ENCODE measurements around the gene TMTC2. TPM values are rescaled to one million over a fixed set of nuclear protein-coding genes. Genes with fewer than 3 reads are reported as not detected.

TMTC2 gene
- polyA plus RNA-seq, 1 donor from 2014 or later = 20.6 TPM

GRCh38 chr12:82793751-82794281, 107.1 kb downstream of the TMTC2 start:
- no peak overlapping the region for H3K4me2 ChIP-seq (ENCODE audit: low read length)
- no peaks in the 10 kb centered on the region for H3K27me3 ChIP-seq (ENCODE audit: insufficient read depth, low read depth, low read length)
- no peaks in the 10 kb centered on the region for H3K79me2 ChIP-seq (replicated peaks; ENCODE audit: insufficient read depth, low read length)
- no peak for TF ChIP-seq TAF1 (IDR thresholded peaks at IDR 0.05; ENCODE audit: low read depth)
- no peak for TF ChIP-seq POLR2AphosphoS5 (IDR thresholded peaks at IDR 0.05)
- no peak for TF ChIP-seq EP300 (conservative IDR thresholded peaks at IDR 0.05; ENCODE audit: poor library complexity, severe bottlenecking)
- TF ChIP-seq MXI1 (conservative IDR thresholded peaks at IDR 0.05; ENCODE audit: poor library complexity, severe bottlenecking) = no peak
- TF ChIP-seq EZH2 (IDR thresholded peaks at IDR 0.05; ENCODE audit: borderline replicate concordance, insufficient read depth, low read length, poor library complexity, severe bottlenecking) = no peak
- TF ChIP-seq SMC3 (conservative IDR thresholded peaks at IDR 0.05; ENCODE audit: poor library complexity) = no peak
- no peak for TF ChIP-seq CTCF (IDR thresholded peaks at IDR 0.05; ENCODE audit: poor library complexity, severe bottlenecking)
- TF ChIP-seq RAD21 (conservative IDR thresholded peaks at IDR 0.05) = no peak
- H3K27ac ChIP-seq (ENCODE audit: low read length) = no peak overlapping the region
- no peaks in the 10 kb centered on the region for H3K9me3 ChIP-seq (ENCODE audit: low read length)
- no peaks in the 10 kb centered on the region for H3F3A ChIP-seq (ENCODE audit: insufficient read depth, low read length, poor library complexity, severe bottlenecking)
- no peaks in the 10 kb centered on the region for H3K9me2 ChIP-seq (ENCODE audit: insufficient read depth, low read length)
- H3K9ac ChIP-seq (ENCODE audit: low read length) = no peak overlapping the region
- no peak overlapping the region for H3K4me3 ChIP-seq (ENCODE audit: low read length)
- no peaks in the 10 kb centered on the region for H3K36me3 ChIP-seq (ENCODE audit: insufficient read depth, low read length)
- H2AFZ ChIP-seq (ENCODE audit: low read depth, low read length) = no peak overlapping the region
- no peaks in the 10 kb centered on the region for H4K20me1 ChIP-seq (ENCODE audit: insufficient read depth)

- H3K27ac ChIP-seq (ENCODE audit: low read length) = no peak overlapping the region
Measured at GRCh38 chr12:82797480-82797879, 110.8 kb downstream of the TMTC2 start.

More at GRCh38 chr12:82797480-82797879, 110.8 kb downstream of the TMTC2 start:
- no peak overlapping the region for H3K4me2 ChIP-seq (ENCODE audit: low read length)
- H3K79me2 ChIP-seq (replicated peaks; ENCODE audit: insufficient read depth, low read length) = no peaks in the 10 kb centered on the region
- H3K9me3 ChIP-seq (ENCODE audit: low read length) = no peaks in the 10 kb centered on the region
- no peaks in the 10 kb centered on the region for H3K9me2 ChIP-seq (ENCODE audit: insufficient read depth, low read length)
- no peaks in the 10 kb centered on the region for H4K20me1 ChIP-seq (ENCODE audit: insufficient read depth)
- H3K9ac ChIP-seq (ENCODE audit: low read length) = no peak overlapping the region
- H3K27me3 ChIP-seq (ENCODE audit: insufficient read depth, low read depth, low read length) = no peaks in the 10 kb centered on the region
- no peak overlapping the region for H2AFZ ChIP-seq (ENCODE audit: low read depth, low read length)
- TF ChIP-seq REST (IDR thresholded peaks at IDR 0.05; ENCODE audit: borderline replicate concordance) = no peak
- no peaks in the 10 kb centered on the region for H3K36me3 ChIP-seq (ENCODE audit: insufficient read depth, low read length)
- H3K4me3 ChIP-seq (ENCODE audit: low read length) = no peak overlapping the region
- H3F3A ChIP-seq (ENCODE audit: insufficient read depth, low read length, poor library complexity, severe bottlenecking) = no peaks in the 10 kb centered on the region
